H1 (cell line): Measurements from ENCODE around the gene GPD1. TPM values are rescaled to one million over a fixed set of nuclear protein-coding genes. Genes with fewer than 3 reads are reported as not detected.

Experiments used
- EGR1 ChIP-seq: IDR thresholded peaks from 2 replicates; pipeline ENCODE4 v1.6.1; 2011; ENCODE audit warnings: low read depth, low read length, borderline replicate concordance
- EP300 ChIP-seq, 2 experiments: IDR thresholded peaks; 1 replicate in 1 of 2; 2 replicates in 1 of 2; pipeline ENCODE4 v1.6.1; 2011 to 2012; ENCODE audit warnings: low read depth in 2 of 2, low read length in 2 of 2, mild to moderate bottlenecking in 2 of 2, borderline replicate concordance in 1 of 2, inconsistent platforms in 1 of 2, moderate library complexity in 1 of 2
- EZH2 ChIP-seq: fragments of 200-600 bp; sonication (generic); IDR thresholded peaks from 2 replicates; pipeline ENCODE4 v1.7.1; 2012; ENCODE audit warnings: low read depth, mild to moderate bottlenecking, moderate library complexity, low read length, inconsistent platforms; ENCODE audit not compliant: severe bottlenecking
- GABPA ChIP-seq: IDR thresholded peaks from 2 replicates; pipeline ENCODE4 v1.6.1; 2011; ENCODE audit warnings: mild to moderate bottlenecking, low read length, moderate library complexity, borderline replicate concordance; ENCODE audit not compliant: insufficient read depth
- JUND ChIP-seq: IDR thresholded peaks from 2 replicates; pipeline ENCODE4 v1.6.1; 2011; ENCODE audit warnings: mild to moderate bottlenecking, improper control_type of control experiment, low read length
- MAFK ChIP-seq: IDR thresholded peaks from 2 replicates; pipeline ENCODE4 v1.6.1; 2012; ENCODE audit warnings: low read depth, mild to moderate bottlenecking, improper control_type of control experiment, low read length
- NANOG ChIP-seq: IDR thresholded peaks from 2 replicates; pipeline ENCODE4 v1.6.1; 2011; ENCODE audit warnings: low read length, low read depth, mild to moderate bottlenecking, inconsistent platforms; ENCODE audit not compliant: insufficient read depth, poor library complexity, severe bottlenecking
- POLR2AphosphoS5 ChIP-seq: IDR thresholded peaks from 2 replicates; pipeline ENCODE4 v1.6.1; 2011; ENCODE audit warnings: low read depth, low read length
- RBBP5 ChIP-seq: IDR thresholded peaks from 2 replicates; pipeline ENCODE4 v1.7.1; 2012; ENCODE audit warnings: low read depth, mild to moderate bottlenecking, inconsistent platforms, low read length, moderate library complexity, borderline replicate concordance
- RFX5 ChIP-seq: IDR thresholded peaks from 2 replicates; pipeline ENCODE4 v1.6.1; 2011; ENCODE audit warnings: low read depth, low read length, improper control_type of control experiment, borderline replicate concordance
- RXRA ChIP-seq: IDR thresholded peaks from 2 replicates; pipeline ENCODE4 v1.6.1; 2011; ENCODE audit warnings: low read depth, mild to moderate bottlenecking, low read length, moderate library complexity; ENCODE audit not compliant: insufficient read depth
- SP2 ChIP-seq: IDR thresholded peaks from 2 replicates; pipeline ENCODE4 v1.6.1; 2012; ENCODE audit warnings: mild to moderate bottlenecking, low read length, inconsistent platforms
- SUZ12 ChIP-seq: fragments of 200-600 bp; sonication (generic); IDR thresholded peaks from 2 replicates; pipeline ENCODE4 v1.6.1; 2012; ENCODE audit warnings: mild to moderate bottlenecking, inconsistent platforms, low read length, moderate library complexity, mixed read lengths
- TAF1 ChIP-seq: IDR thresholded peaks from 2 replicates; pipeline ENCODE4 v1.6.1; 2011; ENCODE audit warnings: mild to moderate bottlenecking, low read depth, low read length
- TAF7 ChIP-seq: optimal IDR thresholded peaks from 2 replicates; pipeline ENCODE3; 2011; ENCODE audit warnings: low read depth, mild to moderate bottlenecking, inconsistent platforms, low read length, moderate library complexity, borderline replicate concordance
- ZNF274 ChIP-seq: IDR thresholded peaks from 2 replicates; pipeline ENCODE4 v1.7.0; 2012; ENCODE audit warnings: low read length, borderline replicate concordance; ENCODE audit errors: extremely low read depth
- polyA plus RNA-seq, 7 experiments: library from polyadenylated mRNA; depleted of rRNA in 3 of 7; stranded (reverse) in 5 of 7; unstranded in 2 of 7; fragments of >200 nt in 5 of 7; fragments of 200-250 nt in 2 of 7; gene quantifications; 1 replicate in 5 of 7; 2 replicates in 1 of 7; 4 replicates in 1 of 7; pipeline versions ENCODE4 v1.2.1 to v1.2.3, GENCODE V29; 2011 to 2013; ENCODE audit warnings: missing spikeins in 2 of 7, mixed read lengths in 2 of 7
- total RNA-seq: library from RNA; stranded (reverse); fragmentation: NEBNext Ultra II Directional; extraction: Animal tissue kit (Norgen Biotek cat#: 25700); gene quantifications from 2 replicates; pipeline ENCODE4 v1.2.1, GENCODE V29; 2021
- TF ChIP-seq, protein P1 (sequence below): IDR thresholded peaks from 2 replicates; pipeline ENCODE4 v1.6.1; 2012; ENCODE audit warnings: low read length, inconsistent platforms
- TF ChIP-seq, protein P2 (sequence below): IDR thresholded peaks from 2 replicates; pipeline ENCODE4 v1.6.1; 2011; ENCODE audit warnings: low read depth, mild to moderate bottlenecking, low read length; ENCODE audit not compliant: insufficient read depth
- TF ChIP-seq, protein P3 (sequence below): IDR thresholded peaks from 2 replicates; pipeline ENCODE4 v1.6.1; 2012; ENCODE audit warnings: inconsistent platforms

Gene GPD1
- total and polyA plus RNA-seq, 2 of the 8 experiments (the other 6 are each of a cell fraction or from before 2014, with no cell fraction given) = 0.45 to 0.74 TPM

DNA sequence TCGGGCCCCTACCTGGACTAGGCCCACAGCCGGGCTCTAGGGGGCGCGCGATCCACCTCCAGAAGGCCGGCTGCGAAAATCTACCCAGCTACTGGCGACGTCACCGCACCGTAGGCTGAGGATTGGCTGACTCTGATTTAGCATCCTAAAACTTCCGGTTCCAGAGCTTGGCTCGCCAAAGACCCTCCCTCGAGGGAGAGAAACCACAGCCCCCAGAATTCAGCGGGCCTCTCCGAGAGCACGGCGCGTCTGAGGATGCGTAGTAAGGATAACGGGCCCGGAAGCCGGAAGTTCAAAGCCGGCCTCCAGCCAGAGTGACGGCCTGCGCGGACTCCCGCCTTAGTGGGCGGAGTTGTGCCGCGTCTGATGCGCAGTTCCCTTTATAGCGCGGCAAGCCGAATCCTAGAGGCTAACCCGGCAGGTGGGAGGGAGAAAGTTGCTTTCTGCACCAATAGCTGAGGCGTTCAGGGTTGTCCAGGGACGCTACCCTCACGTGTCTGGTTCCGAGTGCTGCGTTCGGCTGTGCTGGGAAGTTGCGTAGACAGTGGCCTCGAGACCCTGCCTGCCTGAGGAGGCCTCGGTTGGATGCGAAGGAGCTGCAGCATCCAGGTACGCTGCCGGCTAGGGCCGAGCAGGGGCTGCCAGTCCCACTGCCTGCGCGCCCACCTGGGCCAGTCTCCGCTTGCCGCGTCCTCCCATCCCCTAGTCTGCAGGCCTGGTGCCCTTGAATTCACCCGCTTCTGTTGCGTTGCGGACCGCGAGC lies 8.1 kb downstream of the GPD1 start, which contains the start of gene COX14 (continued):
- TF ChIP-seq, protein P1, sequence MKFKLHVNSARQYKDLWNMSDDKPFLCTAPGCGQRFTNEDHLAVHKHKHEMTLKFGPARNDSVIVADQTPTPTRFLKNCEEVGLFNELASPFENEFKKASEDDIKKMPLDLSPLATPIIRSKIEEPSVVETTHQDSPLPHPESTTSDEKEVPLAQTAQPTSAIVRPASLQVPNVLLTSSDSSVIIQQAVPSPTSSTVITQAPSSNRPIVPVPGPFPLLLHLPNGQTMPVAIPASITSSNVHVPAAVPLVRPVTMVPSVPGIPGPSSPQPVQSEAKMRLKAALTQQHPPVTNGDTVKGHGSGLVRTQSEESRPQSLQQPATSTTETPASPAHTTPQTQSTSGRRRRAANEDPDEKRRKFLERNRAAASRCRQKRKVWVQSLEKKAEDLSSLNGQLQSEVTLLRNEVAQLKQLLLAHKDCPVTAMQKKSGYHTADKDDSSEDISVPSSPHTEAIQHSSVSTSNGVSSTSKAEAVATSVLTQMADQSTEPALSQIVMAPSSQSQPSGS = no peak
- peak; percentile 49 for TF ChIP-seq TAF7
- TF ChIP-seq MAFK = no peak
- peak; percentile 88 for TF ChIP-seq TAF1
- TF ChIP-seq EP300 (IDR thresholded peaks at IDR 0.05; ENCODE audit: borderline replicate concordance in 1 of 2, low read depth in 2 of 2, low read length in 2 of 2) = 0 out of 3 replicates have a peak, but pooled peaks of 1 of the 2 experiments have one; percentile 37
- TF ChIP-seq ZNF274 = no peak
- TF ChIP-seq NANOG = no peak
- peak; percentile 74 for TF ChIP-seq GABPA
- peak; percentile 100 for TF ChIP-seq RFX5
- TF ChIP-seq SUZ12 = no peak
- TF ChIP-seq POLR2AphosphoS5 = peak; percentile 93
- TF ChIP-seq RBBP5 = peak; percentile 83
- TF ChIP-seq, protein P2, sequence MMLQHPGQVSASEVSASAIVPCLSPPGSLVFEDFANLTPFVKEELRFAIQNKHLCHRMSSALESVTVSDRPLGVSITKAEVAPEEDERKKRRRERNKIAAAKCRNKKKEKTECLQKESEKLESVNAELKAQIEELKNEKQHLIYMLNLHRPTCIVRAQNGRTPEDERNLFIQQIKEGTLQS = 0 out of 2 replicates have a peak, but pooled peaks have one; percentile 19
- TF ChIP-seq EZH2 = no peak
- TF ChIP-seq, protein P3, sequence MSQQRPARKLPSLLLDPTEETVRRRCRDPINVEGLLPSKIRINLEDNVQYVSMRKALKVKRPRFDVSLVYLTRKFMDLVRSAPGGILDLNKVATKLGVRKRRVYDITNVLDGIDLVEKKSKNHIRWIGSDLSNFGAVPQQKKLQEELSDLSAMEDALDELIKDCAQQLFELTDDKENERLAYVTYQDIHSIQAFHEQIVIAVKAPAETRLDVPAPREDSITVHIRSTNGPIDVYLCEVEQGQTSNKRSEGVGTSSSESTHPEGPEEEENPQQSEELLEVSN = peak; percentile 78
- TF ChIP-seq RXRA = no peak
- TF ChIP-seq SP2 = no peak
- TF ChIP-seq EGR1 = no peak
- peak; percentile 32; the same call in 1 of the 2 replicates for TF ChIP-seq JUND
